ENCODE results near the gene RXRG.

- no peak for TF ChIP-seq CTCF (IDR thresholded peaks at IDR 0.05)
- no peak for TF ChIP-seq EZH2 (IDR thresholded peaks at IDR 0.05; ENCODE audit: borderline replicate concordance, insufficient read depth, low read depth, low read length, poor library complexity, severe bottlenecking)
These were observed 10.2 kb upstream of the RXRG start for GRCh38 chr1:165455111-165455510.

All from B cell (primary cell).